Transverse colon (tissue), 3 donors: ENCODE measurements around the gene RTN4RL1.

Source experiments
- EP300 ChIP-seq: sonication (generic); formaldehyde crosslinking; IDR thresholded peaks from one replicate; pipeline ENCODE4 v1.6.1; 2017; ENCODE audit warnings: antibody characterized with exemption, low read depth
- TF ChIP-seq, protein P1 (sequence below), 5 experiments: fragments of 200-600 bp in 3 of 5; fragments of 450-650 bp in 2 of 5; sonication (generic) in 3 of 5; IDR thresholded peaks; 1 replicate in 2 of 5; 2 replicates in 3 of 5; pipeline ENCODE4 v1.5.1; 2016 to 2017; ENCODE audit warnings: antibody characterized with exemption in 5 of 5, inconsistent platforms in 3 of 5, mild to moderate bottlenecking in 2 of 5, moderate library complexity in 1 of 5

DNA sequence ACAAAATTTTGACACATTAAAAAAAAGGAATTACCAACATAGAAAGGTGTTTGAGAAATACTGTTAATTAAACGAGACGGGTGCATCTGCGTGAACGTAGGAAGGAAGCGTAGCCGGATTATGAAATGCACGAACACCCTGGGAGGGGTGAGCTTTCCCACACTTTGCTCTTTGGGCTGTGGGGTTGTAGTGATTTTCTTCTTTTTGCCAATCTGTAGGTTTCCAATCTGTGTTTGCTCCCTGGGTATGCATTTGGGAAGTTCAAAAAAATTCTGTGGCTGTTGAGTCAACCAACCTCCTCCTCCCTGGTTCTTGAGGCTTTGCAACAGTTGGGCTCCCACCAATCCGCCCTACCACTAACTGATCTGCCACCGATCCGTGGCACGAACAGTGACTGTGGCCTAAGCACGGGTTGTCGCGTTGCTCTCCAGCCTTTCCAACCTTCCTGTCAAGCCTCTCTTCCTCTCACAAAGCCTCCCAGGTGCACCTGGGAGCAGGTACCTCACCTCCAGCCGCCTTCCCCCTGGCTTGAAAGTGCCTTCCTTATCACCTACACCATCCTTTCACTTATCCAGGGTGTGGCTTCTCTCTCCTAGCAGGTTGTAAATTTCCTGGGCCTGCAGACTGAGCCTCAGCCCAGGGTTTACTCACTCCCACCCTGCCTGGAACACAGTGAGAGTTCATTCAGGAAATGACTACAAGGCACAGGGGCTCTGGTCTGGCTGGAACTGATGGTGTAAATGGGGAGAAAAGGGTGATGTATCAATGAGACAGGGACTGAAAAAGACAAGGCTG, 16.6 kb downstream of the RTN4RL1 start:
- TF ChIP-seq, protein P1, sequence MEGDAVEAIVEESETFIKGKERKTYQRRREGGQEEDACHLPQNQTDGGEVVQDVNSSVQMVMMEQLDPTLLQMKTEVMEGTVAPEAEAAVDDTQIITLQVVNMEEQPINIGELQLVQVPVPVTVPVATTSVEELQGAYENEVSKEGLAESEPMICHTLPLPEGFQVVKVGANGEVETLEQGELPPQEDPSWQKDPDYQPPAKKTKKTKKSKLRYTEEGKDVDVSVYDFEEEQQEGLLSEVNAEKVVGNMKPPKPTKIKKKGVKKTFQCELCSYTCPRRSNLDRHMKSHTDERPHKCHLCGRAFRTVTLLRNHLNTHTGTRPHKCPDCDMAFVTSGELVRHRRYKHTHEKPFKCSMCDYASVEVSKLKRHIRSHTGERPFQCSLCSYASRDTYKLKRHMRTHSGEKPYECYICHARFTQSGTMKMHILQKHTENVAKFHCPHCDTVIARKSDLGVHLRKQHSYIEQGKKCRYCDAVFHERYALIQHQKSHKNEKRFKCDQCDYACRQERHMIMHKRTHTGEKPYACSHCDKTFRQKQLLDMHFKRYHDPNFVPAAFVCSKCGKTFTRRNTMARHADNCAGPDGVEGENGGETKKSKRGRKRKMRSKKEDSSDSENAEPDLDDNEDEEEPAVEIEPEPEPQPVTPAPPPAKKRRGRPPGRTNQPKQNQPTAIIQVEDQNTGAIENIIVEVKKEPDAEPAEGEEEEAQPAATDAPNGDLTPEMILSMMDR (IDR thresholded peaks at IDR 0.05), result no peak
- TF ChIP-seq EP300, result no peak
